K562 (cell line): ENCODE measurements around the gene LILRA6. TPM values are rescaled to one million over a fixed set of nuclear protein-coding genes. Genes with fewer than 3 reads are reported as not detected.

ENCODE experiments used
- ATF1 ChIP-seq, 2 experiments: fragments of 450-650 bp in 1 of 2; IDR thresholded peaks; 2 replicates each; pipeline ENCODE4 v1.6.1; 2016; ENCODE audit warnings: missing compliant biosample characterization in 1 of 2, missing genetic modification characterization in 1 of 2
- CHD2 ChIP-seq: IDR thresholded peaks from 2 replicates; pipeline ENCODE4 v1.6.1; 2011; ENCODE audit warnings: low read depth, low read length
- MAFK ChIP-seq: IDR thresholded peaks from 2 replicates; pipeline ENCODE4 v1.6.1; 2011; ENCODE audit warnings: low read length, improper control_type of control experiment
- OTX1 ChIP-seq: fragments of 450-650 bp; formaldehyde crosslinking; IDR thresholded peaks from 2 replicates; pipeline ENCODE4 v1.4.0; 2022; ENCODE audit warnings: mild to moderate bottlenecking
- POLR2AphosphoS2 ChIP-seq: IDR thresholded peaks from 2 replicates; pipeline ENCODE4 v1.6.1; 2012; ENCODE audit warnings: low read length, improper control_type of control experiment
- SMAD3 ChIP-seq: fragments of 450-650 bp; formaldehyde crosslinking; conservative IDR thresholded peaks from 2 replicates; pipeline ENCODE4 v1.4.0; 2020; ENCODE audit warnings: mild to moderate bottlenecking
- SNIP1 ChIP-seq: fragments of 450-650 bp; IDR thresholded peaks from 2 replicates; pipeline ENCODE4 v1.7.1; 2017; ENCODE audit warnings: low read depth, mild to moderate bottlenecking
- STAT5A ChIP-seq: IDR thresholded peaks from 2 replicates; pipeline ENCODE4 v1.6.1; 2012; ENCODE audit warnings: low read length, inconsistent platforms, borderline replicate concordance
- ZNF445 ChIP-seq: fragments of 250-450 bp; sonication (Bioruptor Pico); IDR thresholded peaks from 2 replicates; pipeline ENCODE4 v1.4.0; 2020; ENCODE audit warnings: low read depth, mild to moderate bottlenecking, moderate library complexity
- ZNF583 ChIP-seq: fragments of 250-450 bp; sonication (Bioruptor Pico); IDR thresholded peaks from 2 replicates; pipeline ENCODE4 v1.4.0; 2020
- ZNF695 ChIP-seq: fragments of 450-650 bp; formaldehyde crosslinking; IDR thresholded peaks from 2 replicates; pipeline ENCODE4 v1.4.0; 2020; ENCODE audit warnings: mild to moderate bottlenecking, moderate library complexity
- ZSCAN29 ChIP-seq: fragments of 450-650 bp; IDR thresholded peaks from 2 replicates; pipeline ENCODE4 v1.6.1; 2017
- polyA plus RNA-seq, 8 experiments: library from polyadenylated mRNA; depleted of rRNA in 4 of 8; stranded (reverse) in 5 of 8; unstranded in 3 of 8; fragments of >200 nt; fragmentation: Nextera tagmentation in 2 of 8; fragmentation: Illumina TruSeq in 1 of 8; extraction: Ambion mirVana in 2 of 8; extraction: Trizol in 1 of 8; gene quantifications; 2 replicates each; pipeline versions ENCODE4 v1.2.1 to v1.2.3, GENCODE V29; 2011 to 2014; ENCODE audit warnings: inconsistent platforms in 1 of 8, missing spikeins in 1 of 8
- total RNA-seq, 7 experiments: library from RNA; depleted of rRNA in 6 of 7; stranded (reverse); fragments of >200 nt in 6 of 7; fragmentation: Illumina TruSeq in 2 of 7; extraction: Trizol in 2 of 7; gene quantifications; 2 replicates each; pipeline versions ENCODE4 v1.2.1 to v1.2.3, GENCODE V29; 2011 to 2021; ENCODE audit warnings: low replicate concordance in 1 of 7
- TF ChIP-seq, protein P1 (sequence below): fragments of 200-600 bp; sonication (generic); IDR thresholded peaks from one replicate; pipeline ENCODE4 v1.6.1; 2012; ENCODE audit warnings: mild to moderate bottlenecking, low read depth, low read length, inconsistent platforms
- TF ChIP-seq, protein P2 (sequence below): sonication (generic); formaldehyde crosslinking; IDR thresholded peaks from 2 replicates; pipeline ENCODE4 v1.8.0; 2023; ENCODE audit warnings: mild to moderate bottlenecking, missing genetic modification reagents
- TF ChIP-seq, protein P3 (sequence below): fragments of 250-450 bp; sonication (Bioruptor Pico); IDR thresholded peaks from 2 replicates; pipeline ENCODE4 v1.5.0; 2020; ENCODE audit warnings: mild to moderate bottlenecking, borderline replicate concordance

LILRA6 gene
- total and polyA plus RNA-seq, 9 of the 15 experiments (the other 6 are each of a cell fraction or from before 2014, with no cell fraction given) = 0.03 TPM; not detected in 8

DNA sequence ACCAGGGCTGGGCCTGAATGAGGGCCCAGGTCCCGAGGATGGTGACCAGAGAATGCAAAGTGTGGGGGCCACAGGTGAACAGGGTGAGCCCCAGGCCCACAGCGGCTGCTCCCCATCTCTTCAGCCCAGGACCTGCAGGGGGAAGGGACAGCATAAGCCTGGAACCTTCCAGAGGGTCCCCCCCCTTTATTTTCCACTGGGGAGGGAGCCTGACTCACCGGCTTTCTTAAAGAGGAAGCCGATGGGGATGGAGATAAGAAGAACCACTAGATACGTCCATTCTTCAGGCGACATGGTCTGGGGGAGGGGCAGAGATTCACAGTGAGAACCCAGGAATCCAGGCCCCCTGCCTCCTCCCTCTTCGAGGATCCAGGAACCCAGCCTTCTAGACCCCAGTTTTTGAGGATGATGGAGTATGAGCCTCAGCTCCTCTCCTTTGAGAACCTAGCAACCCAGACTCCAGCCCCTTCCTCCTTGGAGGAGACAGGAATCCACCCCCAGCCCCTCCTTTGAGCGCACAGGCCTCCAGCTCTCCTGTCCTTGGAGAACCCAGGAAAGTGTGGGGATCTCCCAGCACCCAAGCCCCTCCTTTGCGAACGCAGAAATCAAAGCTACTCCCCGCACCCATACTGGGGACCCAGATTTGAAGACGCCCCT is 54.2 kb downstream of the LILRA6 start (continued):
- TF ChIP-seq, protein P1, sequence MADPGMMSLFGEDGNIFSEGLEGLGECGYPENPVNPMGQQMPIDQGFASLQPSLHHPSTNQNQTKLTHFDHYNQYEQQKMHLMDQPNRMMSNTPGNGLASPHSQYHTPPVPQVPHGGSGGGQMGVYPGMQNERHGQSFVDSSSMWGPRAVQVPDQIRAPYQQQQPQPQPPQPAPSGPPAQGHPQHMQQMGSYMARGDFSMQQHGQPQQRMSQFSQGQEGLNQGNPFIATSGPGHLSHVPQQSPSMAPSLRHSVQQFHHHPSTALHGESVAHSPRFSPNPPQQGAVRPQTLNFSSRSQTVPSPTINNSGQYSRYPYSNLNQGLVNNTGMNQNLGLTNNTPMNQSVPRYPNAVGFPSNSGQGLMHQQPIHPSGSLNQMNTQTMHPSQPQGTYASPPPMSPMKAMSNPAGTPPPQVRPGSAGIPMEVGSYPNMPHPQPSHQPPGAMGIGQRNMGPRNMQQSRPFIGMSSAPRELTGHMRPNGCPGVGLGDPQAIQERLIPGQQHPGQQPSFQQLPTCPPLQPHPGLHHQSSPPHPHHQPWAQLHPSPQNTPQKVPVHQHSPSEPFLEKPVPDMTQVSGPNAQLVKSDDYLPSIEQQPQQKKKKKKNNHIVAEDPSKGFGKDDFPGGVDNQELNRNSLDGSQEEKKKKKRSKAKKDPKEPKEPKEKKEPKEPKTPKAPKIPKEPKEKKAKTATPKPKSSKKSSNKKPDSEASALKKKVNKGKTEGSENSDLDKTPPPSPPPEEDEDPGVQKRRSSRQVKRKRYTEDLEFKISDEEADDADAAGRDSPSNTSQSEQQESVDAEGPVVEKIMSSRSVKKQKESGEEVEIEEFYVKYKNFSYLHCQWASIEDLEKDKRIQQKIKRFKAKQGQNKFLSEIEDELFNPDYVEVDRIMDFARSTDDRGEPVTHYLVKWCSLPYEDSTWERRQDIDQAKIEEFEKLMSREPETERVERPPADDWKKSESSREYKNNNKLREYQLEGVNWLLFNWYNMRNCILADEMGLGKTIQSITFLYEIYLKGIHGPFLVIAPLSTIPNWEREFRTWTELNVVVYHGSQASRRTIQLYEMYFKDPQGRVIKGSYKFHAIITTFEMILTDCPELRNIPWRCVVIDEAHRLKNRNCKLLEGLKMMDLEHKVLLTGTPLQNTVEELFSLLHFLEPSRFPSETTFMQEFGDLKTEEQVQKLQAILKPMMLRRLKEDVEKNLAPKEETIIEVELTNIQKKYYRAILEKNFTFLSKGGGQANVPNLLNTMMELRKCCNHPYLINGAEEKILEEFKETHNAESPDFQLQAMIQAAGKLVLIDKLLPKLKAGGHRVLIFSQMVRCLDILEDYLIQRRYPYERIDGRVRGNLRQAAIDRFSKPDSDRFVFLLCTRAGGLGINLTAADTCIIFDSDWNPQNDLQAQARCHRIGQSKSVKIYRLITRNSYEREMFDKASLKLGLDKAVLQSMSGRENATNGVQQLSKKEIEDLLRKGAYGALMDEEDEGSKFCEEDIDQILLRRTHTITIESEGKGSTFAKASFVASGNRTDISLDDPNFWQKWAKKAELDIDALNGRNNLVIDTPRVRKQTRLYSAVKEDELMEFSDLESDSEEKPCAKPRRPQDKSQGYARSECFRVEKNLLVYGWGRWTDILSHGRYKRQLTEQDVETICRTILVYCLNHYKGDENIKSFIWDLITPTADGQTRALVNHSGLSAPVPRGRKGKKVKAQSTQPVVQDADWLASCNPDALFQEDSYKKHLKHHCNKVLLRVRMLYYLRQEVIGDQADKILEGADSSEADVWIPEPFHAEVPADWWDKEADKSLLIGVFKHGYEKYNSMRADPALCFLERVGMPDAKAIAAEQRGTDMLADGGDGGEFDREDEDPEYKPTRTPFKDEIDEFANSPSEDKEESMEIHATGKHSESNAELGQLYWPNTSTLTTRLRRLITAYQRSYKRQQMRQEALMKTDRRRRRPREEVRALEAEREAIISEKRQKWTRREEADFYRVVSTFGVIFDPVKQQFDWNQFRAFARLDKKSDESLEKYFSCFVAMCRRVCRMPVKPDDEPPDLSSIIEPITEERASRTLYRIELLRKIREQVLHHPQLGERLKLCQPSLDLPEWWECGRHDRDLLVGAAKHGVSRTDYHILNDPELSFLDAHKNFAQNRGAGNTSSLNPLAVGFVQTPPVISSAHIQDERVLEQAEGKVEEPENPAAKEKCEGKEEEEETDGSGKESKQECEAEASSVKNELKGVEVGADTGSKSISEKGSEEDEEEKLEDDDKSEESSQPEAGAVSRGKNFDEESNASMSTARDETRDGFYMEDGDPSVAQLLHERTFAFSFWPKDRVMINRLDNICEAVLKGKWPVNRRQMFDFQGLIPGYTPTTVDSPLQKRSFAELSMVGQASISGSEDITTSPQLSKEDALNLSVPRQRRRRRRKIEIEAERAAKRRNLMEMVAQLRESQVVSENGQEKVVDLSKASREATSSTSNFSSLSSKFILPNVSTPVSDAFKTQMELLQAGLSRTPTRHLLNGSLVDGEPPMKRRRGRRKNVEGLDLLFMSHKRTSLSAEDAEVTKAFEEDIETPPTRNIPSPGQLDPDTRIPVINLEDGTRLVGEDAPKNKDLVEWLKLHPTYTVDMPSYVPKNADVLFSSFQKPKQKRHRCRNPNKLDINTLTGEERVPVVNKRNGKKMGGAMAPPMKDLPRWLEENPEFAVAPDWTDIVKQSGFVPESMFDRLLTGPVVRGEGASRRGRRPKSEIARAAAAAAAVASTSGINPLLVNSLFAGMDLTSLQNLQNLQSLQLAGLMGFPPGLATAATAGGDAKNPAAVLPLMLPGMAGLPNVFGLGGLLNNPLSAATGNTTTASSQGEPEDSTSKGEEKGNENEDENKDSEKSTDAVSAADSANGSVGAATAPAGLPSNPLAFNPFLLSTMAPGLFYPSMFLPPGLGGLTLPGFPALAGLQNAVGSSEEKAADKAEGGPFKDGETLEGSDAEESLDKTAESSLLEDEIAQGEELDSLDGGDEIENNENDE = no peak
- TF ChIP-seq, protein P2, sequence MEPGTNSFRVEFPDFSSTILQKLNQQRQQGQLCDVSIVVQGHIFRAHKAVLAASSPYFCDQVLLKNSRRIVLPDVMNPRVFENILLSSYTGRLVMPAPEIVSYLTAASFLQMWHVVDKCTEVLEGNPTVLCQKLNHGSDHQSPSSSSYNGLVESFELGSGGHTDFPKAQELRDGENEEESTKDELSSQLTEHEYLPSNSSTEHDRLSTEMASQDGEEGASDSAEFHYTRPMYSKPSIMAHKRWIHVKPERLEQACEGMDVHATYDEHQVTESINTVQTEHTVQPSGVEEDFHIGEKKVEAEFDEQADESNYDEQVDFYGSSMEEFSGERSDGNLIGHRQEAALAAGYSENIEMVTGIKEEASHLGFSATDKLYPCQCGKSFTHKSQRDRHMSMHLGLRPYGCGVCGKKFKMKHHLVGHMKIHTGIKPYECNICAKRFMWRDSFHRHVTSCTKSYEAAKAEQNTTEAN = no peak
- no peak; the same call in 1 of the 2 replicates for TF ChIP-seq OTX1
- TF ChIP-seq ZNF445 (CRISPR knock-in tag) = no peak
- no peak; the same call in 1 of the 2 replicates for TF ChIP-seq CHD2
- no peak for TF ChIP-seq SMAD3 (CRISPR knock-in tag)
- no peak for TF ChIP-seq ZNF583 (CRISPR knock-in tag)
- TF ChIP-seq, protein P3, sequence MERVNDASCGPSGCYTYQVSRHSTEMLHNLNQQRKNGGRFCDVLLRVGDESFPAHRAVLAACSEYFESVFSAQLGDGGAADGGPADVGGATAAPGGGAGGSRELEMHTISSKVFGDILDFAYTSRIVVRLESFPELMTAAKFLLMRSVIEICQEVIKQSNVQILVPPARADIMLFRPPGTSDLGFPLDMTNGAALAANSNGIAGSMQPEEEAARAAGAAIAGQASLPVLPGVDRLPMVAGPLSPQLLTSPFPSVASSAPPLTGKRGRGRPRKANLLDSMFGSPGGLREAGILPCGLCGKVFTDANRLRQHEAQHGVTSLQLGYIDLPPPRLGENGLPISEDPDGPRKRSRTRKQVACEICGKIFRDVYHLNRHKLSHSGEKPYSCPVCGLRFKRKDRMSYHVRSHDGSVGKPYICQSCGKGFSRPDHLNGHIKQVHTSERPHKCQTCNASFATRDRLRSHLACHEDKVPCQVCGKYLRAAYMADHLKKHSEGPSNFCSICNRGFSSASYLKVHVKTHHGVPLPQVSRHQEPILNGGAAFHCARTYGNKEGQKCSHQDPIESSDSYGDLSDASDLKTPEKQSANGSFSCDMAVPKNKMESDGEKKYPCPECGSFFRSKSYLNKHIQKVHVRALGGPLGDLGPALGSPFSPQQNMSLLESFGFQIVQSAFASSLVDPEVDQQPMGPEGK (CRISPR knock-in tag) = peak; percentile 91; the same call in 1 of the 2 replicates
- no peak for TF ChIP-seq SNIP1
- TF ChIP-seq ZSCAN29 = no peak
- TF ChIP-seq POLR2AphosphoS2 = no peak
- TF ChIP-seq ATF1 (CRISPR knock-in tag; IDR thresholded peaks at IDR 0.05) = no peak
- TF ChIP-seq ATF1 (tag; IDR thresholded peaks at IDR 0.05) = peak; percentile 47; the same call in 1 of the 2 replicates
- TF ChIP-seq MAFK = no peak
- no peak for TF ChIP-seq STAT5A
- no peak for TF ChIP-seq ZNF695 (CRISPR knock-in tag)
